ENCODE results near the gene TBC1D22A.

DNA sequence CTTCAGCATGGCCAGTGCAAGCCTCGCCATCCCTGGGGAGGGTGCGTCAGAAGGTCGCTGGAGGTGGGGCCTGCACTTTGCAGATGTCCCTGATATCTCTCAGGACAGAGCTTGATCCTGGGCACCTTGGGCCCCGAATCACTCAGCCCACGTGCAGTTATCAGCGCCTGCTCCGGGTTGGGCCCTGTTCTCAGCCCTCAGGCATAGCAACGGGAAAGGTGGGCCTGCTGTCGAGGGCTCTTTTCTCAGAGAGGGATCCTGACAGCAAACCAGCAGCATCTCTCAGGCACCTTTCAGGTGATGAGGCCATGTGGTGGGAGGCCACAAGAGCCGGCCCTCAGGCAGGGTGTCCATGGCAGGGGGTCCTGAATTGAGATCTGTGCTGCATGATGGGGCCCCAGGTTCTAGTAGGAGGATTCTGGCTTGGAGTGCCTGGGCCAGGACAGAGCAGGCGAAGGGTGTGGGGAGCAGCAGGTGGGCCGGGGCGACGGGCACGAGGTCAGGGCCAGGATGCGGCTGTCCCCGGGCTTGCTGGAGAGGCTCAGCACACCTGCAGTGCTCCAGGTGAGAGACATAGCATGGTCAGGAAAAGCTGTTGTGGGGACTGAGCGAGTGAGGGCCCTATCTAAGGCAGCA is 280.5 kb downstream of the TBC1D22A start:
- no peak for TF ChIP-seq CTCF (IDR thresholded peaks at IDR 0.05)
- no peak for TF ChIP-seq POLR2A (IDR thresholded peaks at IDR 0.05)
